Eye (tissue), 1 donor: ENCODE results near the gene SLC30A2.

Experiments used
- DNase-seq: peaks from one replicate; pipeline ENCODE4 v3.0.0-alpha.2; 2015

The SLC30A2 gene

DNA sequence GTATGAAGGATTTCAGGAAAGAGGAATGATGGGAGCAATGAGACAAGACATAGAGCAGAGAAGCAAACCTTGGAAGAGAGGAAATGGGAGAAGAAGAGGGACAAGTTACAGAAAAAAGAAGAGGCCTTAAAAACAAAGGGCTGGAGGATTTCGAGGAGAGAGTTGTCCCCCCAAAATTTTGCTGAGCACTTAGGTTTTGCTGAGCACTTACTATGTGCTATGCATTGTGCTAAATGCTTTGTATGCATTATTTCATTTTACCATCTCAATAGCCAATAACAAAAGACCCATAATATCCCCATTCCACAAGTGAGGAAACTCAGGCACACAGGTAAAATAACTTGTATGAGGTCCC is 24.0 kb upstream of the SLC30A2 start:
- DNase-seq = no peak

DNA sequence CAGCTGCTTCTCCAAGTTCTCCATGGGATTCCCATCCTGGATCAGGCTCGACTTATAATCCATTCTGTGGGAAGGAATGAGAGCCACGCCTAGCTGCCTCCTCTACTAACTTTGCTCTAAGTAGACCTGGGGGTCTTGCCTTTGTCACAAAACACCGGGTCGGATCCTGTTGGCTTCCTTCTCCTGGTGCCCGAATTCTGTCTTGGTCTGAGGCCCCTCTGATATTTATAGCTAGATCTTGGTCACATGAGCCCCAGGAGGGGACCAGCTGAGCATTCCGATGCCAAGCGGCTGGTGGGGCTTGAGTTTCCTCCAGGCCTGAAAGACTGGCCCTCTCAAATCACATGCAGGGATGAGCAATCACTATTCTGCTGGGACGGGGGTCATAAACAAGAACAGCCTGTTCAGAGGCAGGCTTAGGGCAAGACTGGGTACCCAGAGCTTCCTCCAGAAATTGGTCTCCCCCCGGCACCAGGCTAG is 21.6 kb upstream of the SLC30A2 start, which contains the start of gene TRIM63:
Gene TRIM63, minus strand, starts transcription at position 199 of the 480 bp plus-strand sequence. Its CDS starts 136 bp downstream, at position 63.
- peak; percentile 51 for DNase-seq

DNA sequence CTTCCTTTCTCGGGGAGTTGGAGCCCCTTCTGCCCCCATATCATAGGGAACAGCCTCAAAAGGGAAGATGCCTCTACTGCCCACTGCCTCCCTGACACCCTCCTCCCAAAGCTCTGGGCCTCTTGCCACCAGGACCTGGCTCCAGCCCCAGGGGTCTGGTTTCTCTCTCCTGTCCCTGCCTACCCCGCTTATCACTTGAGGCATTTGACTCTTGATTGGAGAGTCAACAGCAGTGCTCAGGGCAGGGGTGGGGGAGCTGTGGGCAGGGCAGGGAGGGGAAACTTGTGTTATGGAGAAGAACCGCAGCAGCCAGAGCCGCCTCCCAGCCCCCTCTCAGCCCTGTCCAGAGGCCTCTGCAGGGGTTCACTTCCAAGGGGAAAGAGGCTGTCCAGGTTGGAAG is 20.9 kb upstream of the SLC30A2 start:
- no peak for DNase-seq

DNA sequence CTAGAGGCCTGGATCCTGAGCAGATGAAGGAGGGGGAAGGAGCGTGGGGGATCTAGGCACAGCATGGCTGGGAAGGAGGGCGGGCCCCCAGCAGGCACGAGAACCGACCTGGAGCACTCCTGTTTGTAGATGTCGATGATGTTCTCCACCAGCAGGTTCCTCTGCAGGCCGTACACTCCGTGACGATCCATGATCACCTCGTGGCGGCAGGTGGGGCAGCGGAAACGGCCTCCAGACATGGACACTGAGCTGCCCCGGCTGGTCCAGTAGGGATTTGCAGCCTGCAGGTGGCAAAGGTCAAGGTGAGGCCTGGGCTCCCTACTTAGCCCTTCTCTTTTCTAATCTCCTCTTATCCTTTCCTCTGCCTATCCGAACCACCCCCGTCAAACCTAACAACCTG is 20.2 kb upstream of the SLC30A2 start:
- no peak for DNase-seq

DNA sequence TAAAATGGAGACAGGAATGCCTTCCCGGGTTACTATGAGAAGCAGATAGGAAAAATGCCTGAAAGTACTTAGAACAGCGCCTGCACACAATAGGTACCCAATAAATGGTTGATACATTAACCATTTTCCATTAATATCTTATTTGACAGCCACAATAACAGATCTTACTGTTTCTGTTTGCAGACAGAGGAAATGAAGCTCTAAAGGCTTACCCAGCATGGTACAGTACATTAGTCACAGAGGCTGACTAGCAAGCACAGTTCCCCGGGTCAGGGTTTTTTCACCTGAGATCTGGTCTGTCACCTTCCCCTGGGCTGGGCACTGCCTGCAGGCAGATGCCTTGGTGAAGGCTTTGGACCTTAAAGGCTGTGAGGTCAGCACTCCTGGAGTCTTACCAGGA is 18.6 kb upstream of the SLC30A2 start:
- DNase-seq = no peak

DNA sequence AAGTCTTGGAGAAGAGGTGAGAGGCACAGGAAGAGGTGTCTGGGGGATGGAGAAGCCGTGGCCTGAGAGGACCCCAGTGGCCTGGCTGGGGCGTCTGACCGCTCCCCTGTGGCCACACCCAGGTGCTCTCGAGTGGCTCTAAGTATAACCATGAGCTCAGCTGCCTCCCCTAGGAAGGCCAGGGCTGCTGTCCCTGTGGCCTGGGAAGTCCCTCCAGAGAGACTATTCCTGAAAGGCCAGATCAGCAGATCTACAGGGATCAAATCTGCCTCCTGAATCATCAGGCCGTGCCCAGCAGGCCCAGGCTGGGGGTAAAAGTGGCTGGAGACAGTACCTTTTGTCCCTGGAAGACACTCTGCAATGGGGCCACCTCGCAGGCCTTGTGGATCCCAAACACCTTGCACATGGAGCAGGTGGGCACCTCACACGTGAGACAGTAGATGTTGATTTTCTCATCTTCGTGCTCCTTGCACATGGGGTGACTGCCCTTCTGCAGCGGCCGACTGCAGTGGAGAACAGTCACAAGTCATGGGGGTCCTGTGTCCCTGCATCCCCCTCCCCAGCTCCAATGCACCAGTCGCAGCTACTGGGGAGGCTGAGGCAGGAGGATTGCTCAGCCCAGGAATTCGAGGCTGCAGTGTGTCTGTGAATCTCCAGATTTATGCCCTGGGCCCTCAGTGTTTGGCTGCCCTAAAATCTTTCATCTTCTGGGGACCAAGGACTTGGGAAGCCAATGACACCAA is 15.1 kb upstream of the SLC30A2 start:
- DNase-seq = no peak

DNA sequence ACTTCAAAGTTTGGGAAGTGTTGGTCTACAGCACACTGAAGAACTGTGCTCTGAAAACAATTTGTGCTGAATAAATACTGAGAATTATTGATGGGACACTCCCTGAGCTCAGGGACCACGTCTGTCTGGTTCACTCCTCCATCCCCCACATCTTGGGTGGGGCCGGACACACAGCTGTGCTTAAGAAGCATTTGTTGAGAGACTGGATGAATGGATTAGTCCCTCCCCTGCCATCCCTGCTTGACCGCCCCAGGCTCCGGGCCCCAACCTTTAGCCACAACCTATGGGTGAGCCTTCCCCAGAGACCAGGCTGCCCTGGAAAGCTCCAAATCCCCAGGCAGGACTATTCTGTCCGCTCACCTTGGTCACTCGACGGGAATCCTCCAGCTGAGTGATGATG is 14.0 kb upstream of the SLC30A2 start:
- no peak for DNase-seq

DNA sequence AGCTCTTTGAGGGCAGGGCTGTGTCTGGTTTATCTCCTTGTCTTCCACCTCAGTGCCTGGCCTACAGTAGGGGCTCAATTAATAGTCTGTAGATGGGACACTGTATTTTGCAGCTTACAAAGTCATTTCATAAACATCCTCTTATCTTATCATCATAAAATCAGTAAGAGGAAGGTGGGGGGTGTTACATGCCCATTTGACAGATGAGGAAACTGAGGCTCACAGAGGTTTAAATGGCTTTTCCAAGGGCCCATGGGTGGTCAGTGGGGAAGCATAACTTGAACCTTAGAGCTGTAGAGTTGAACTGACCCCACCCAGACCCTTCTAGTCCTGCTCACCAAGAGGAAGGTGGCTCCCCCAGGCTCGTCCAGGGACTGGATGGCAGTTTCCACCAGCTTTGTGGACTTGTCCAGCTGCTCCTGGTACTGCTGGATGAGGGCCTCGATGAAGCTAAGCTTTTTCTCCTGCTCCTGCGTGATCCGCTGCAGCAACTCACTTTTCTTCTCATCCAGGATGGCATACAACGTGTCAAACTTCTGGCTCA is 12.2 kb upstream of the SLC30A2 start:
- DNase-seq = no peak

DNA sequence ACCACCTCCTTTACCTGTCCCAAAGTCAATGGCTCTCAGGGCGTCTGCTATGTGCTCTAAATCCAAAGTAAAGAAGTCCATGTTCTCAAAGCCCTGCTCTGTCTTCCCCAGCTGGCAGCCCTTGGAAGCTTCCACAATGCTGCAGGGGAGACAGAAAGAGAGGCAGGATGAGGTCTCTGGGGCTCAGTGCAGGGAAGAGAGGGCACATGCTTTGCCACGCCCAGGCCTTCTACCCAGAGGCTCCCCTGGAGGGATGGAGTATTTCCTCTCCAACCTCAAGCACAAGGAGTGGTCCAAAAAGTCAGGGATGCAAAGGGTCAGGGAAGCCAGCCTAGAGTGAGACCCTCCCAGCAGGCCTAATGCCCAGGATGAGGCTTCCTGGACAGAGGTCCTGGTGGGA is 11.3 kb upstream of the SLC30A2 start:
- no peak for DNase-seq

DNA sequence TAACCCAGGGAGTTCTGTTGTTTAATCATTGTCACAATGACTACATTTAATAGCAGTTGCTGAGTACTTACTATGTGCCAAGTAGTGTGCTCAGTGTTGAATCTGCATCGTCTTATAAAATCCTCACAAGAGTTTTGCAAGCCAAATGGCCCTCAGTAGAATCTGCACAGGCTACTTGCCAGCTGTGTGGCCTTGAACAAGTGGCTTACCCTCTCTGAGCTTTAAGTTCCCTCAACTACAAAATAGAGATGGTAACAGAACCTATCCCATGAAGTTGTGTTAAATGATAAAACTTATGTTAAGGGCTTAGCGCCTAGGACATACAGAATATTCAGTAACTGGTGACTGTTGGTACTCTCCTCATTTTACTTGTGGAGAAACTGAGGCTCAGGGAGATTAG is 9.1 kb upstream of the SLC30A2 start:
- DNase-seq = no peak

DNA sequence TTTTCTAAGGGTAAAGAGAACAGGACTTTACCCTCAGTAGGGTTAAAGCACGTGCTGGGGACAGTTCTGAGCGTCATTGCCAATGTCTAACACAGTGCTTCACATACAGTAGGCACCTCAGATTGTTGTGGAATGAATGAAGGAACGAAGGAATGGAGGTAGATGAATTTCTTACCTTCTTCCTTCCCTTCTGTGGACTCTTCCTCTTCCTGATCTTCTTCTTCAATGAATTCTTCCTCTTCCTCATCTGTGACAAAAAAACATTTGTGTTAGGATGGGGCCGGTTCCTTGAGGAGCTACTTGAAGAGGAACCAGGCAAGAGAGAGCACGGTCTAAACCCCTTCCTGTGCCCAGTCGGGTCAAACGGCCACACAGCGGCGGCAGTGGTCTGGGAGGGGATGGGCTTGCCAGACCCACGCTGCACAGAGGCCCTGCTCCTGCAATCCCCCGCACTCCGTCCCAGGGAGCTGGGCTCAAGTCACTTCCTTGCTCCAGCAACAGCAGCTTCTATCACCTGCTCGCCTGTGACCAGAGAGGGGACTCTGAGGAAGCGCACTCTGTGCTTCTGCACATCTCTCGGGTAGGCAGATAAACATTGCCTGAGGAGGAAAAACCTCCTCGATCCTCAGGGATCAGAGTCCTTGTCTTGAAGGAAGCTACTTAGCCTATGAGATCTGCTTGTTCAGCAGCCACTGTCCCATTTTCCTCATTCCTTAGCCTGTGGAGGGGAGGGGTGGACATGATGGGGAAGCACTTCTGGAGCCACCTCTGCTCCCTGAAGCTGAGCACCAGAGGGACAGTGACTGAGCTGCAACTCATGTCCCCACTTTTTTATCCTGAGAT is 8.0 kb upstream of the SLC30A2 start:
- DNase-seq = peak; percentile 30

DNA sequence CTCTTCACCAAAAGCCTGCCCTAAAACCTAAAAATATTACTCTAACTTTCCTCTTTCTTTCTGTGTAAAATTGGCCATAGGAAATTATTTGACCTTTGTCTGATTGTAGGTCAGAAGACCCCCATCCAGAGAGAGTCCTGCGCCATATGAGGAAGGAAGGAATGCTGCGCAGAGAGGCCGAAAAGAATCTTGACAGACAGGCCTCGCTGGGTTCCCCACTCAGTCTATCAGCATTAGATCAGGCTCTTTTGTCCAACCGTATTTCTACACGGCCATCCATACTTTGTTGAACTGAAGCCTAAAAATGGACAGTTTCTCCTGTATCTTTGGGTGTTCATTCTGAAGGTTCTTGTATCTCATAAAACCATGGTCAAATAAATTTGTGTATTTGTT is 4.3 kb upstream of the SLC30A2 start:
- no peak for DNase-seq

DNA sequence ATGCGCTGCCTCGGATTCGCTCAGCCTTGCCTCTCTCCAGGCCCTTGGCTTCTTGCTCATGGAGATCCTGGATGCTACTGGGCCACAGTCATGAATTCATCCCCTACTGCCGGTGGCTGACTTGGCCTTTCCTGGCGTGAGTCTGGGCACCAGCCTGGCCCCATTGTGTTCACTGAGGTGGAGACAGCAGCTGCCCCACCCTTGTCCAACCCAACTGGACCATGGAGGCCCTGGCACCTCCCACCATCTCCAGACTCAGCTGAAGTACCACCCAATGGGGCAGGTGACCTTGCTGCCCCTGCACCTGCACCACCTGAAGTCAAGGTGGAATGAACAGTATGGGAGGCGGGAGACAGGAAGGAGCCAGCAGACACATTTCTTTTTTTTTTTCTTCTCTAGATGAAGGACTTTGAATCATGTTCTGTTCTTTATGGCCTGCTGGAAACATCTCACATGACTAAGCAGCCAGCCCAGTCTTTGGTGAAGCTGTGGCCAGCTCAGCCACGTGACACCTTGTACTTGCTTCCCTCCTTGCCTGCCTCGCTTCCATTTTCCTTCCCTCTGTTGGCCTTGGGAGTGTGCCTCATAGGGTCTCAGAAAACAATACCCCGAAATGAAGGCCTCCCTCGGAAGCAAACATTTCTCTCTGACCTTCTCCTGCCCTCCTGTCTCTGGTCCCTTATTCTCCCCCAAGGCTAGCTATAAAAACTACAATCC is 3.8 kb upstream of the SLC30A2 start:
- DNase-seq = no peak

DNA sequence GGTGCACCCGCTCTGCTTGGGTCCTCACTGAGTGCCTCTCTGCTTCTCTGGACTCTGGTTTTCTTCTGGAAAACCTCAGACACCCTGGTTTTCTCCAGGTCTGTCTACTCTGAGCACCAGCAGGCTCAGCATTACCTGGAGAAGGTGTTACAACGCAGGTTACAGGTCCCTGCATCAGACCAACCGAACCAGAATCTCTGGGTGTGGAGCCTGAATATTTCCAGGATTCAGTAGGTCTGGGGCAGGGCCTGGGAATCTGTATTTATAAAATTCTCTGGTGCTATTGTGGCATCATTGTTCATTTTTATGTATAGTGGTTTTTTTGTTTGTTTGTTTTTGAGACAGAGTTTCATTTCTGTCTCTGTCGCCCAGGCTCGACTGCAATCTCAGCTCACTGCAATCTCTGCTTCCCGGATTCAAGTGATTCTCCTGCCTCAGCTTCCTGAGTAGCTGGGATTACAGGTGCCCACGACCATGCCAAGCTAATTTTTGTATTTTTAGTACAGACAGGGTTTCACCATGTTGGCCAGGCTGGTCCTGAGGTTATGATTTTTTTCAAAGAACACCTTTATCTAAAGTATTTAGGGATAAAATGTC is 1.5 kb upstream of the SLC30A2 start:
- DNase-seq = no peak

DNA sequence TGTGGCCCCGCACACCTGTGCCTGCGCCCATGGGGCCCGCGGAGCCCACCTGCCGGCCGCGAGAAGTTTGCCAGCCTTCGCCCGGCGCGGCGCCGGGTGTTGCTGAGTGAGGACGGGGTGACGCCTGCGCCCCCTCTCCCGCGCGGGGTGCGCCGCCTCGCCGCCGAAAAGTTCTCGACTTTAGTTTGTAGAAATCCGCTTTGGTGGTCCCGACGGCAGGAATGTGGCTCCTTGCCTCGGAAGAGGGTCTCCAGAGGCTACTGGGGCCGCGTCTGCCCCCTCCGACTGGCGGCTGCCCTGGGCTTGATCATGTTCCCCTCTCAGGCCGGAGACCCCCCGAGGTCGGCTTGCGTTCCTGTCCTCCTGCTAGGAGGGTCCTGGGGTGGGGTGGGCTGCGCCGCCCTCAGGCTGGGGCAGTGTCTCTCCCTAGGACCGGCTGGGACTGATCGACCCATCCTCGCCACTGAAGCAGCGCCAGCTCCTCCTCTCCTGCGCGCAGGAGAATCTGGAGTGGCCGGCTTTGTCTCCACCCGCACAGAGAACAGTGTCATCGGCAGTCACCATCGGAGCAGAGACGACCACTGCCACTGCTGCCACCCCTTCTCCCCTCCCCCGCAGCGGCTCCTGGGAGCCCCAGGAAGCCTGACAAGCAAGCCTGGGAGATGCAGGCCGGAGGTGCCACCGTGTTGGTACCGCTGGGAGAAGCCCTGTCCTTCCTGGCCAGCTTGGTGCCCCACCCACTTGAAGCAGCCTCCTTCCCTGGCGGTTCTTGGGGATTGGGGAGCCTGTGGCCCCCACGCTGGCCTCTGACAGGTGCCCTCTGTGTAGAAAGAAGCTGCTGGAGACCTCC is 553 bp upstream of the SLC30A2 start:
- DNase-seq = peak; percentile 51

DNA sequence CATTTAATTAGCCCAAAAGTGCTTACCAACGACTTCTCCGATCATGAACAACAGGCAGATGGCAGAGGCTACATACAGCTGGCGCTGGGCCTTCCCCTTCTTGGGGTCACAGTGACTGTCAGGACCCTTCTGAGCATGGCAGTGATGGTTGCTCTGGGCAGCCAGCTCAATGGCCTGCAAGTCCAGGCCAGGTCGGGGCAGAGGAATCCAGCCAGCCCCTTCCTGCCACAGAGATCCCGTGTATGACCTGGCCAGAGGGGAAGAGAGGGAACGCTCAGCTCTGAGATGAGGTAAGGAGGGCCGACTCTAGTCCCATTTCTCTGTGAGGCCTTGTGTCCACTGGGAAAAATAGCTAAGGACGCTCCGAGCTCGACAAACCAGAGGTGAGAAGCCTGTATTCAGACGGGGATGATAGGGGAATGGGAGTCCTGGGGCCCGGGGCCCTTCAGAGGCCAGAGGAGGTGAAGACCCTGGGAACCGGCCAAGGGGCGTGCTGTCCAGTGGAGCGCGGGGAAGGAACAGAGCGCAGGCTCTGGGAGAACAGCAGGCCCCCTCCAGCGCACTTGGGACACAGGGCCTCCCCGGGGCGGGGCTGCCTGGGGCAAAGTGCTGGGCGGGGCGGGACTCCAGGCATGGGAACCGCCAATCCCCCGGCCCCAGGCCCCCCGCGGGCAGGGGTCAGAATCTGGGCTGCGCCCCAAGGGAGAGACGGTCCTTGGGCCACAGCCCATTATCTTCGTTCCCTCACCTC is 772 bp downstream of the SLC30A2 start:
- DNase-seq = no peak

DNA sequence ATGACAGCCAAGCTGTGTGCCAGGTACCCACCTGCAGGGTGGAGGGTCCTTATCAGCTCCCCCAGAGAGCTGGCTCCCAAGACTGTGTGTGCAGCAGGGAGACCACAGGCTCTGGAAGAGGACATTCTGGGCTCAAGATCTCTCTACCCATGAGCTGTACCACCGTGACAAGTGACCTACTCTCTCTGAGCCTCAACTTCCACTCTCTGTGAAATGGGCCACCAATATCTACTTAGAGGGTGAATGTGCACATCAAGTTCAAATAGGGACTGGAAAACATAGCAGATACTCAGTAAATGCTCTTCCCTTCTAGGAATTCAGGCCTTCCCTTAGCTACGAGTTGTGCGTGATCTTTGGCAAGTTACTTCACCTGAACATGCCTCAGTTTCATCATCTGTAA is 1.5 kb downstream of the SLC30A2 start:
- DNase-seq = no peak

DNA sequence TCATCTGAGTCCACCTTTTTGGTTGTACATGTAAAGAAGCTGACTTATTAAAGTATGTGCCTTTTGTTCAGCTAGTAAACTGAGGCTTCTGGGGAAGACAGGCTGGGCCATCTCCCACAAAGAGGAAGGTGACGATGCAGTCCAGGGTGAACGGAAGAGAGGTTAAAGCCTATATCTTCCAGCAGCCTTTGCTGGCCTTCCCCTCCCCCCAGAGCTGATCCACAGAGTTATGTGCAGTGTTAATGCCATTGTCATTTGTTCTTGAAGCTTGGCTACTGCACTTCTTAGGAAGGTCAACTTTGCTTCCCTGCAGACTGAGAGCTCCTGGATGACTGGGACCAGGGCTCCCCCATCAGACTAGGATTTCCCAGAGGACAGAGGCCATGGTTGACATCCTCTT is 2.2 kb downstream of the SLC30A2 start:
- no peak for DNase-seq

DNA sequence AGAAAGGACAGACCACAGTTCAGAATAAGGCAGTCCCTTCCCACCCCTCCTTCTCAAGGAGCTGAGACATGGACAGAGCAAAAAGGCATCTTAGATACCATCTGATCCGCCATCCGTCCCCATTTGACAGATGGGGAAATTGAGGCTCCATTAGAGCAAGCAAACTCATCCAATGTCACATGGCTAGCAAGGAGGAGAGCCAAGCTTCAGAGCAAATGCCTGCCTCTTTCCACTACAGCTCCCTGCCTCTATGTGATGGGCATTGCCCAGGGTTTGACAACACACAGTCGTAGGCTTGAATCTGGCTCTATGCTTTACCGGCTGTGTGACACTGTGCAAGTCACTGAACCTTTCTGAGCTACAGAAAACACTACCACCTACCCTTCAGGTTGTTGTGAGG is 3.9 kb downstream of the SLC30A2 start:
- DNase-seq = no peak

DNA sequence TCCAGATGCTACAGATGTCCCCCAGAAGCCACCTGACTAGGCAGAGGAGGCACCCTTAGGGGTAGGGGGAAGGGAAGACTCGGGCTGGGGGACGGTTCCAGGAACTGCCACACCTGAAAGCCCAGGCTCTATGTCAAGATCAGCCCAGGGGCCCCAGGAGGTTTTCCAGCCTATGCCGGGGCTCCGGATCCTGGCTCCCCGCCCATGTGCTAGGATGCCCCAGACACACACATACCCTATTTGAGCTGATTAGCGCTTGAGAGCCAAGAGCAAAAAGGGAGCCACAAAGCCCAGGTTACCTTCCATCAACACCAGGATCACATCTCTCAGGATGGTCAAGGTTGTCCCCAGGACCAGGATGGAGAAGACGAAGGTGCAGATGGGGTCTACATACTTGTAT is 4.5 kb downstream of the SLC30A2 start:
- DNase-seq = no peak

DNA sequence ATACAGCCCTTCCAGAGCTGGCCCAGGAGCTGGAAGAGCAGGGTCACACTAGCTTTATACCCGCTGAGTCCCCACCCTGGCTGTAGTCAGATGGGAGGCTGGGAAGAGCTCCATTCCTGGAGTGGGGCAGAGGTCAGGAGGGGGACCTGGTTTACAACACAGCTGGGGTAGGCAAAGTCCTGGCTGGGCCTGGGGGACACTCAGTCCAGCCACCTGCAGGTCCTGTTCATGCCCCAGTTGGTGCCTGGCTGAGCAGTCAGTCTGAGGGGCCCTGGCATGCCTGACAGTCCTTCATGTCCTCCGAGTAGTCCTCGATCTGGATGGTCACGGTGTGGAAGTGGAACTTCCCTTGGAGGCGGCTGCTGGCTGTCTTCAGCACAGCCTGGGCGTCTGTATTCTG is 7.0 kb downstream of the SLC30A2 start:
- no peak for DNase-seq
